ENCODE results near the gene GDPD5. TPM values are rescaled to one million over a fixed set of nuclear protein-coding genes. Genes with fewer than 3 reads are reported as not detected.

The GDPD5 gene
- polyA plus RNA-seq, 2 of the 4 experiments (the other 2 are of a cell fraction) = 3.9 to 5.9 TPM

DNA sequence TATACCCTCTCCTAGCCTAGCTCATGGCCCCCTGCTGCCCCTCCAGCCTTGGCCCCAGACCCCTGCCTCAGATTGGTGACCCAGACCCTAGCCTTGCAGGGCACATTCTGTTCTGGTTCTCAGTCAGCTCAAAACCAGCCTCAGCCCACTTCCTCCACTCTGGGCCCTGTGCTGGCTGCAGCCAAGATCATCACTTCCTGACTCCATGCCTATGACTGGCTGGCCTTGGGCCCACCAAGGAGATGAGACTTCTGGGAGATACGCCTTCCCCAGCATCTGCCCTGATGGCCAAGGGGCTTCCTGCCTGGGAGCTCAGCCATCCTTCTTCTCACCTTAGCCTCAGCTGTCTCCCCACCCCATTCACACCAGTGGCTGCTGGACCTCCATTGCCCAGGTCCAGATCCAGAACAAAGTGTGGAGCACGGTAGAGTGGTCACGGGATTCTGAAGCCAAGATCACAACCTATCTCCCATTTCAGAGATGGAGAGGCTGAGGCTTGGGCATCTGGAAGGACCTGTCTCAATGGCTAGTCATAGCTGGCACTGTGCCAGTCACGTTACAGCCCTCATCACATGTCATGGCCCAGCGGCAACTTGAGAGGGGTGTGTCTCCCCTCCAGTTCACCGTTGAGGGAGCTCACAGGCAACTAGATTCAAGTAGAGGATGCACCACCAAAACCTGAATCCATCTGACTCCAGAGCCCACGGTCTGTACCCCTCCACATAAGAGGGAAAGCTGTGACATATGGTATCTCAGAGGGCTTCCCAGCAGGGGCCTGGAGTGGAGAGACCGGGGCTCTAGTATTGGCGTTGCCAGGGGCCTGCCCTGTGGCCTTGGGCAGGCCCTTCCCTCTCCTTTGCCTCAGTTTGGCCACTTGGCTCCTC is 49.7 kb downstream of the GDPD5 start:
- WGBS (ENCODE audit: missing lambda C conversion rate) = 83% methylated on average over 9 of the region's 9 CpGs
- no peak for DNase-seq (ENCODE audit: low read depth in 1 of 2, low spot score in 1 of 2)
- Histone ChIP-seq H3K4me2 (0 out of 3 replicates have a peak overlapping the region, but pooled peaks have one; percentile 30), H3K9me3 (no peaks in the 10 kb centered on the region), H3K4me3 (no peak overlapping the region), H3K27ac (peak overlapping the region in 1 of 2 experiments; percentile 62; a peak in 3 of 6 replicates), H3K4me1 (peaks cover 13% of the 10 kb centered on the region)
- no peak for FAIRE-seq
- ATAC-seq = peak in 1 of 2 experiments; percentile 12; a peak in 2 of 6 replicates
- ChIA-PET CTCF (interaction anchor here (0.6 to 5.3 kb wide), 11 partner anchors 9 to 336 kb away, joined by 3 to 27 read pairs (median 3); partner anchors contain the start of gene GDPD5), POLR2A (no interaction called here)
- TF ChIP-seq, protein P1, sequence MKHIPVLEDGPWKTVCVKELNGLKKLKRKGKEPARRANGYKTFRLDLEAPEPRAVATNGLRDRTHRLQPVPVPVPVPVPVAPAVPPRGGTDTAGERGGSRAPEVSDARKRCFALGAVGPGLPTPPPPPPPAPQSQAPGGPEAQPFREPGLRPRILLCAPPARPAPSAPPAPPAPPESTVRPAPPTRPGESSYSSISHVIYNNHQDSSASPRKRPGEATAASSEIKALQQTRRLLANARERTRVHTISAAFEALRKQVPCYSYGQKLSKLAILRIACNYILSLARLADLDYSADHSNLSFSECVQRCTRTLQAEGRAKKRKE (CRISPR knock-in tag; IDR thresholded peaks at IDR 0.05; ENCODE audit: low read depth) = no peak
- TF ChIP-seq EHMT2 (IDR thresholded peaks at IDR 0.05; ENCODE audit: low read depth) (no peak), TFCP2L1 (CRISPR knock-in tag; IDR thresholded peaks at IDR 0.05) (no peak), NPAS2 (CRISPR knock-in tag; IDR thresholded peaks at IDR 0.05; ENCODE audit: borderline replicate concordance) (no peak), PHF8 (IDR thresholded peaks at IDR 0.05; ENCODE audit: borderline replicate concordance, low read depth) (no peak), SREBF2 (IDR thresholded peaks at IDR 0.05) (no peak), CEBPB (IDR thresholded peaks at IDR 0.05) (no peak), ESRRA (IDR thresholded peaks at IDR 0.05; ENCODE audit: borderline replicate concordance, low read length) (no peak), KDM5A (IDR thresholded peaks at IDR 0.05) (no peak), RNF2 (IDR thresholded peaks at IDR 0.05; ENCODE audit: borderline replicate concordance, low read depth) (no peak), ZNF302 (CRISPR knock-in tag; IDR thresholded peaks at IDR 0.05) (no peak), REST (IDR thresholded peaks at IDR 0.05) (no peak), HOXB13 (CRISPR knock-in tag; IDR thresholded peaks at IDR 0.05; ENCODE audit: low read depth) (no peak)
- TF ChIP-seq, protein P2, sequence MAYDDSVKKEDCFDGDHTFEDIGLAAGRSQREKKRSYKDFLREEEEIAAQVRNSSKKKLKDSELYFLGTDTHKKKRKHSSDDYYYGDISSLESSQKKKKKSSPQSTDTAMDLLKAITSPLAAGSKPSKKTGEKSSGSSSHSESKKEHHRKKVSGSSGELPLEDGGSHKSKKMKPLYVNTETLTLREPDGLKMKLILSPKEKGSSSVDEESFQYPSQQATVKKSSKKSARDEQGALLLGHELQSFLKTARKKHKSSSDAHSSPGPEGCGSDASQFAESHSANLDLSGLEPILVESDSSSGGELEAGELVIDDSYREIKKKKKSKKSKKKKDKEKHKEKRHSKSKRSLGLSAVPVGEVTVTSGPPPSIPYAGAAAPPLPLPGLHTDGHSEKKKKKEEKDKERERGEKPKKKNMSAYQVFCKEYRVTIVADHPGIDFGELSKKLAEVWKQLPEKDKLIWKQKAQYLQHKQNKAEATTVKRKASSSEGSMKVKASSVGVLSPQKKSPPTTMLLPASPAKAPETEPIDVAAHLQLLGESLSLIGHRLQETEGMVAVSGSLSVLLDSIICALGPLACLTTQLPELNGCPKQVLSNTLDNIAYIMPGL (CRISPR knock-in tag; IDR thresholded peaks at IDR 0.05; ENCODE audit: borderline replicate concordance) = no peak
- TF ChIP-seq, protein P3, sequence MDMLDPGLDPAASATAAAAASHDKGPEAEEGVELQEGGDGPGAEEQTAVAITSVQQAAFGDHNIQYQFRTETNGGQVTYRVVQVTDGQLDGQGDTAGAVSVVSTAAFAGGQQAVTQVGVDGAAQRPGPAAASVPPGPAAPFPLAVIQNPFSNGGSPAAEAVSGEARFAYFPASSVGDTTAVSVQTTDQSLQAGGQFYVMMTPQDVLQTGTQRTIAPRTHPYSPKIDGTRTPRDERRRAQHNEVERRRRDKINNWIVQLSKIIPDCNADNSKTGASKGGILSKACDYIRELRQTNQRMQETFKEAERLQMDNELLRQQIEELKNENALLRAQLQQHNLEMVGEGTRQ (IDR thresholded peaks at IDR 0.05) = no peak
